GM19452 (cell line): ENCODE results near the gene F7.
"Not testable (repeated sequence)": the region's sequence is repeated elsewhere in the genome, so short reads cannot be mapped to it uniquely, and the experiment has no call there.

Experiments used
- ATAC-seq: cut with Tn5 transposase; IDR thresholded peaks from one replicate; pipeline ENCODE4 v1.9.1; 2021; ENCODE audit not compliant: unreplicated experiment

Gene F7

GRCh38 chr13:113070855-113071254 is 34.7 kb upstream of the F7 start:
- ATAC-seq: no peak

- ATAC-seq: no peak
Measured at GRCh38 chr13:113072376-113072775, 33.2 kb upstream of the F7 start.

GRCh38 chr13:113073942-113074341 is 31.6 kb upstream of the F7 start:
- ATAC-seq: no peak

GRCh38 chr13:113074401-113074800 is 31.2 kb upstream of the F7 start:
- ATAC-seq: no peak

GRCh38 chr13:113074876-113075275 is 30.7 kb upstream of the F7 start:
- no peak for ATAC-seq

GRCh38 chr13:113075711-113076110 is 29.9 kb upstream of the F7 start:
- ATAC-seq: no peak

- no peak for ATAC-seq
Measured at GRCh38 chr13:113076681-113077401, 28.8 kb upstream of the F7 start.

GRCh38 chr13:113077566-113077952 is 28.0 kb upstream of the F7 start:
- ATAC-seq: no peak

- no peak for ATAC-seq
Measured at GRCh38 chr13:113077953-113078901, 27.4 kb upstream of the F7 start.

GRCh38 chr13:113078902-113079780 is 26.4 kb upstream of the F7 start:
- ATAC-seq: no peak

- not testable (repeated sequence) for ATAC-seq
Measured at GRCh38 chr13:113079781-113080080, 25.9 kb upstream of the F7 start.

GRCh38 chr13:113080361-113080831 is 25.2 kb upstream of the F7 start:
- ATAC-seq: no peak

- no peak for ATAC-seq
Measured at GRCh38 chr13:113080901-113081521, 24.6 kb upstream of the F7 start.

- no peak for ATAC-seq
Measured at GRCh38 chr13:113082198-113083021, 23.2 kb upstream of the F7 start.

GRCh38 chr13:113083022-113083373 is 22.6 kb upstream of the F7 start:
- no peak for ATAC-seq

- no peak for ATAC-seq
Measured at GRCh38 chr13:113083402-113084061, 22.1 kb upstream of the F7 start.

GRCh38 chr13:113084094-113084942 is 21.3 kb upstream of the F7 start:
- ATAC-seq: no peak

- ATAC-seq: no peak
Measured at GRCh38 chr13:113084943-113085540, 20.5 kb upstream of the F7 start.
